K562 treated with DMSO at 1 percent for 48 hours (cell line): ENCODE results near the gene ALDOB. TPM values are rescaled to one million over a fixed set of nuclear protein-coding genes. Genes with fewer than 3 reads are reported as not detected.

Source experiments
- total RNA-seq: library from RNA; unstranded; fragments of 300-600 nt; gene quantifications from 2 replicates; pipeline ENCODE4 v1.2.3, GENCODE V29; 2022; ENCODE audit warnings: low replicate concordance; ENCODE audit errors: extremely low read depth

ALDOB gene
- total RNA-seq, result not detected in 2 replicates

GRCh38 chr9:101435601-101436079 lies at the start of gene ALDOB:
Gene ALDOB (minus strand): TSS chr9:101435774. CDS start chr9:101430887, 4,887 bp downstream.

DNA sequence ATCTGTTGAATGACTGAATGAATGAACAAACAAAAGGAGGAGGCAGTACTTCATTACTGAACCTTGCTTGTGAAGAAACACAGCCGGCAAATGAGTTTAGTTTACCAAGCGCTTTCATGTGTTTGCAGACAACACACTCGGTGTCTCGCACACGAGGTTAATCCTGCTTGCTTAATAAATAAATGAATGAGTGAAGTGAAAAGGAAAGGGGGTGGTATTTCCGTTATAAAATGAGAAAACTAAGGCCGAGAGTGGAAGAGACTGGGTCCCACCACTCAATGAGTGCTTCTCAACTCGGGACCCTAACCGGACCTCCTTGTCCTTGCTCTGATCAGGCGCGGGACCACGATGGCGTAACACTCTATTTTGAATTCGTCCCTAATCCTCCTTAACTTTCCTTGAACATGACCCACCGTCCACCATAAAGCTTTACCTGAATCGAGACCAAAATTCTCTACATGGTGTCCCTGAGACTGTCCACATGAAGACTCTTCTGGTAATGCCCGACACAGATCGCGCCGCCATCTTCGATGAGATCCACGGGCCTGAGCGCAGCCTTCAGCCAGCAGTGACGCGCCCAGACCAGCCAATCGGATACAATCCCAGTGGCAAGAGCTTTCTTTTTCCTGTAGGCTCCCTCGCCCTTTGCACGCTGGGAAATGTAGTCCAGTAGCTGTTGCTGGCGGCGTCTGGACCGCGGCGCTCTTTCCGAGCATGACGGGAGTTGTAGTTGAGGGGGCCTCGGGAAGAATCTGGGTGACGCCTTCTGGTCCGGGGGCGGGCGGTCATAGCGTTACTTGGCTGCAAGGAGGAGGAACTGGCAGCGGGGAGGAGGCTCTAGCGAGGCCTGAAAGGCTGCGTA lies 37.3 kb downstream of the ALDOB start, which contains the start of the genes MRPL50 and ZNF189:
Gene MRPL50 (minus strand): TSS at position 551 of the 862 bp plus-strand sequence. CDS start 26 bp downstream, at position 525.
Gene ZNF189 (plus strand): TSS at position 784 of the 862 bp plus-strand sequence. CDS start 306 bp downstream, outside the sequence.

GRCh38 chr9:101384873-101385536 lies 50.6 kb downstream of the ALDOB start, which contains the start of gene BAAT:
Gene BAAT (minus strand): TSS chr9:101385006. CDS start chr9:101371404, 13,602 bp downstream.

Other genes with a start within 250 kb of the ALDOB start
- gene BAAT, start 50.8 kb downstream of the ALDOB start, total RNA-seq, result not detected in 2 replicates
- not detected in 2 replicates for gene MRPL50, start 37.2 kb downstream of the ALDOB start, total RNA-seq
- gene ZNF189, start 36.9 kb downstream of the ALDOB start, total RNA-seq, result not detected in 2 replicates
- not detected in 2 replicates for gene RNF20, start 98.1 kb upstream of the ALDOB start, total RNA-seq
- not detected in 2 replicates for gene PPP3R2, start 159.2 kb upstream of the ALDOB start, total RNA-seq